SU-DHL-6 (cell line): ENCODE measurements around the gene CLEC3A.

Source experiments
- H2AFZ ChIP-seq: fragments of 200-600 bp; sonication (generic); 2 replicates; pipeline ENCODE4 v1.6.1; 2014; ENCODE audit warnings: low read depth, mild to moderate bottlenecking, moderate library complexity, mixed read lengths, antibody characterized with exemption, low read length; ENCODE audit not compliant: severe bottlenecking
- H3F3A ChIP-seq: fragments of 200-600 bp; shearing (Covaris generic); 2 replicates; pipeline ENCODE4 v1.6.0; 2016; ENCODE audit warnings: antibody characterized with exemption, mild to moderate bottlenecking; ENCODE audit not compliant: insufficient read depth
- H3K27ac ChIP-seq: fragments of 200-600 bp; sonication (generic); 2 replicates; pipeline ENCODE4 v1.5.1; 2016; ENCODE audit warnings: low read depth, mild to moderate bottlenecking, low read length, moderate library complexity, mixed read lengths
- H3K27me3 ChIP-seq: fragments of 200-600 bp; sonication (generic), shearing (Covaris generic); 2 replicates; pipeline ENCODE4 v1.6.0; 2014; ENCODE audit warnings: mild to moderate bottlenecking, low read length
- H3K36me3 ChIP-seq: fragments of 200-600 bp; sonication (generic); 2 replicates; pipeline ENCODE4 v1.6.1; 2014; ENCODE audit warnings: mild to moderate bottlenecking, low read length, mixed read lengths
- H3K4me2 ChIP-seq: fragments of 300-600, 200-600 bp; shearing (Covaris generic), sonication (generic); 2 replicates; pipeline ENCODE4 v1.6.0; 2014; ENCODE audit warnings: low read length, low read depth, mild to moderate bottlenecking; ENCODE audit not compliant: poor library complexity, severe bottlenecking
- H3K4me3 ChIP-seq: fragments of 200-600 bp; sonication (generic); 2 replicates; pipeline ENCODE4 v1.5.1; 2014; ENCODE audit warnings: antibody characterized with exemption, low read length, mild to moderate bottlenecking, mixed read lengths; ENCODE audit not compliant: insufficient read depth, poor library complexity, severe bottlenecking
- H3K79me2 ChIP-seq: fragments of 200-600 bp; sonication (generic); 2 replicates; pipeline ENCODE4 v1.6.1; 2014; ENCODE audit warnings: mild to moderate bottlenecking, low read length, moderate library complexity; ENCODE audit not compliant: insufficient read depth
- H3K9ac ChIP-seq: fragments of 200-600 bp; sonication (generic); 2 replicates; pipeline ENCODE4 v1.7.0; 2014; ENCODE audit warnings: mild to moderate bottlenecking, low read length
- H3K9me2 ChIP-seq: fragments of 200-600 bp; sonication (generic); replicated peaks from 2 replicates; pipeline ENCODE4 v1.6.1; 2014; ENCODE audit warnings: low read length; ENCODE audit not compliant: insufficient read depth
- H3K9me3 ChIP-seq: fragments of 200-600 bp; sonication (generic); 2 replicates; pipeline ENCODE4 v1.6.1; 2014; ENCODE audit warnings: low read length, mixed read lengths; ENCODE audit not compliant: insufficient read depth
- H4K20me1 ChIP-seq: fragments of 200-600 bp; sonication (generic); 2 replicates; pipeline ENCODE4 v1.6.1; 2014; ENCODE audit warnings: low read depth, mild to moderate bottlenecking, antibody characterized with exemption, low read length, moderate library complexity, mixed read lengths
- EZH2phosphoT487 ChIP-seq: fragments of 200-600 bp; sonication (generic), shearing (Covaris generic); conservative IDR thresholded peaks from 2 replicates; pipeline ENCODE4 v1.6.1; 2018; ENCODE audit warnings: mild to moderate bottlenecking, antibody characterized with exemption, low read length, moderate library complexity, mixed read lengths
- TF ChIP-seq, protein P1 (sequence below): fragments of 200-600 bp; sonication (generic); IDR thresholded peaks from one replicate; pipeline ENCODE4 v1.5.1; 2017; ENCODE audit warnings: antibody characterized with exemption, mild to moderate bottlenecking, low read length, moderate library complexity; ENCODE audit not compliant: insufficient read depth, poor library complexity, severe bottlenecking

Gene CLEC3A, protein sequence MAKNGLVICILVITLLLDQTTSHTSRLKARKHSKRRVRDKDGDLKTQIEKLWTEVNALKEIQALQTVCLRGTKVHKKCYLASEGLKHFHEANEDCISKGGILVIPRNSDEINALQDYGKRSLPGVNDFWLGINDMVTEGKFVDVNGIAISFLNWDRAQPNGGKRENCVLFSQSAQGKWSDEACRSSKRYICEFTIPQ

DNA sequence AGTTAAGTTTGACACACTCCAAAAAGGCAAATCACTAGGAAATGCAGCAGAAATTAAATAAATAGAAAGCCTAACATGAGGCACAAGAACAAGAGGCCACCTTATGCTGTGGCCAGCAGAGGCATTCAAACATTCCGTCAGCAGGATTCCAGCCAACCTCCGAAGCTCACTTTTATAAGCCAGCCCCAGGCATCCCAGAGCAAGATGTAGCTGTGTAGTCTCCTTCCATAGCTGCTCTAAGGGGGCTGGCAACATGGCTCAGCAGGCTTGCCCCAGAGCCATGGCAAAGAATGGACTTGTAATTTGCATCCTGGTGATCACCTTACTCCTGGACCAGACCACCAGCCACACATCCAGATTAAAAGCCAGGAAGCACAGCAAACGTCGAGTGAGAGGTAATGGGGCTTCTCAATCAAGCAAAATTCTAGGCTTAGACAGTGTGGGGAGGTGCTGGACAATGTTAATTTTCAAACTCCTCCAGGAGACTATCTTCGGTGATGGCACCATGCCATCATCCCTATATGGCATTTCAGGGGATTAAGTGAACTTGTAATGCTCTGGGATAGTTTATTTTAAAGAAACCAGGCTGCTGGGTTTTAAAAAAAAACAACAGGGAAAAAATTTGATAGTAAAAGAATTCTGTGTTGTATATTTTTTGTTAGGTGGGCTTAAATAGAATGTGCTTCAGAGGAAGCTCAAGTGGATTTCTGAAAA, at the start of gene CLEC3A:
CLEC3A (plus strand) TSS at position 202 of the 714 bp plus-strand sequence; CDS start at position 281, 79 bp downstream.
- H3K9me2 ChIP-seq: no peaks in the 10 kb centered on the region
- no peaks in the 10 kb centered on the region for H3K27me3 ChIP-seq
- H3K9ac ChIP-seq: no peak within 1 kb of the TSS
- H3K4me3 ChIP-seq: no peak within 1 kb of the TSS
- H3K36me3 ChIP-seq: no peaks in the 10 kb centered on the region
- H3F3A ChIP-seq: no peaks in the 10 kb centered on the region
- H2AFZ ChIP-seq: no peak within 1 kb of the TSS
- H3K9me3 ChIP-seq: no peaks in the 10 kb centered on the region
- no peaks in the 10 kb centered on the region for H3K79me2 ChIP-seq
- no peak within 1 kb of the TSS for H3K27ac ChIP-seq
- no peak for TF ChIP-seq EZH2phosphoT487
- TF ChIP-seq, protein P1, sequence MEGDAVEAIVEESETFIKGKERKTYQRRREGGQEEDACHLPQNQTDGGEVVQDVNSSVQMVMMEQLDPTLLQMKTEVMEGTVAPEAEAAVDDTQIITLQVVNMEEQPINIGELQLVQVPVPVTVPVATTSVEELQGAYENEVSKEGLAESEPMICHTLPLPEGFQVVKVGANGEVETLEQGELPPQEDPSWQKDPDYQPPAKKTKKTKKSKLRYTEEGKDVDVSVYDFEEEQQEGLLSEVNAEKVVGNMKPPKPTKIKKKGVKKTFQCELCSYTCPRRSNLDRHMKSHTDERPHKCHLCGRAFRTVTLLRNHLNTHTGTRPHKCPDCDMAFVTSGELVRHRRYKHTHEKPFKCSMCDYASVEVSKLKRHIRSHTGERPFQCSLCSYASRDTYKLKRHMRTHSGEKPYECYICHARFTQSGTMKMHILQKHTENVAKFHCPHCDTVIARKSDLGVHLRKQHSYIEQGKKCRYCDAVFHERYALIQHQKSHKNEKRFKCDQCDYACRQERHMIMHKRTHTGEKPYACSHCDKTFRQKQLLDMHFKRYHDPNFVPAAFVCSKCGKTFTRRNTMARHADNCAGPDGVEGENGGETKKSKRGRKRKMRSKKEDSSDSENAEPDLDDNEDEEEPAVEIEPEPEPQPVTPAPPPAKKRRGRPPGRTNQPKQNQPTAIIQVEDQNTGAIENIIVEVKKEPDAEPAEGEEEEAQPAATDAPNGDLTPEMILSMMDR: no peak
- no peaks in the 10 kb centered on the region for H4K20me1 ChIP-seq
- H3K4me2 ChIP-seq: no peak within 1 kb of the TSS

DNA sequence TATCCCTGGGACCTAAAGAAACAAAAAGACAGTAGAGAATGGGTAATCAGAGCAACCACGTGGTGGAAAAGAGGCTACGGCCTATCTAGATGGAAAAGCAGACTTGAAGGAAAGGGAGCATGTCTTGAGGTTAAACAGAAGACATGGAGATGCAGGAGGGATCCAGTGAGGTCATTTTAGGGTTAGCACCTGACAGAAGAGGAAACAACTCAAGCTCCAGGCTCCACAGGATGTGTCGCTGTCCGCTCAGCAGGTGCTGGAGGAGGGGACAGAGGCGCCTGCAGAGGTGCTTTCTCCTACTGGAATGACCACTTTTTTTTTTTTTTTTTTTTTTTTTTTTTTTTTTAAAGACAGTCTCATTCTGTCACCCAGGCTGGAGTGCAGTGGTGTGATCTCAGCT, 47.5 kb upstream of the CLEC3A start:
- Histone ChIP-seq H2AFZ (no peak overlapping the region), H4K20me1 (no peaks in the 10 kb centered on the region), H3K27ac (no peak overlapping the region), H3K36me3 (no peaks in the 10 kb centered on the region), H3K27me3 (no peaks in the 10 kb centered on the region), H3K79me2 (no peaks in the 10 kb centered on the region), H3F3A (no peaks in the 10 kb centered on the region), H3K9me3 (no peaks in the 10 kb centered on the region), H3K9ac (no peak overlapping the region), H3K4me3 (no peak overlapping the region), H3K9me2 (no peaks in the 10 kb centered on the region), H3K4me2 (no peak overlapping the region)
- TF ChIP-seq EZH2phosphoT487: no peak
- TF ChIP-seq, protein P1: no peak

DNA sequence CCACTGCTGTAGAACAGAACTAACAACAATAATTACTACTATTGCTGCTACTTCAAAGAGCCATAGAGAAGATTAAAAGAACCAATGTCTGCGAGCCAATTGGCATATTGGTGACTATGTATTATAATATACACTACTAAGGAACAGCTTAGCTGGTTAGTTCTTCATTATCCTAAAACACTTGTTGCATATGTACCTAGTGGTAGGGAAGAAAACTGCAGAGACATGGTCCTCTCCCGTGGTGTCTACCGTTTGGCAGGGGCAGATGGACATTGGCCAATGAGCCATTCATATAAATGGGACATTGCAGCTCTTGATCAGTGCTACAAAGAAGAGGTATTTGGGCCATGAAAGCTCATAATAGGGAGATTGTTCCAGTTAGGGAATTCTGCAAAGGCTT, 46.4 kb upstream of the CLEC3A start:
- Histone ChIP-seq H2AFZ (no peak overlapping the region), H3K36me3 (no peaks in the 10 kb centered on the region), H3K9me3 (no peaks in the 10 kb centered on the region), H3K27me3 (no peaks in the 10 kb centered on the region), H3K9me2 (no peaks in the 10 kb centered on the region), H3K27ac (no peak overlapping the region), H3K4me2 (no peak overlapping the region), H4K20me1 (no peaks in the 10 kb centered on the region), H3K79me2 (no peaks in the 10 kb centered on the region), H3K9ac (no peak overlapping the region), H3K4me3 (no peak overlapping the region), H3F3A (no peaks in the 10 kb centered on the region)
- TF ChIP-seq, protein P1: no peak
